HUES6 (cell line): Measurements from ENCODE around the gene SH3BP4.

ENCODE experiments used
- H3K27ac ChIP-seq: 2 replicates; pipeline ENCODE4 v1.7.0; 2013; ENCODE audit warnings: low read depth, mild to moderate bottlenecking, low read length, inconsistent platforms
- H3K27me3 ChIP-seq: 2 replicates; pipeline ENCODE4 v1.6.1; 2013; ENCODE audit warnings: low read length; ENCODE audit not compliant: control insufficient read depth, insufficient read depth
- H3K36me3 ChIP-seq: 2 replicates; pipeline ENCODE4 v1.6.1; 2013; ENCODE audit warnings: low read length; ENCODE audit not compliant: control insufficient read depth, insufficient read depth
- H3K4me1 ChIP-seq: 2 replicates; pipeline ENCODE4 v1.6.1; 2013; ENCODE audit warnings: low read length; ENCODE audit not compliant: control insufficient read depth, insufficient read depth
- H3K4me3 ChIP-seq: 2 replicates; pipeline ENCODE4 v1.5.1; 2013; ENCODE audit warnings: low read depth, low read length
- H3K9ac ChIP-seq: one replicate; pipeline ENCODE4 v1.6.1; 2013; ENCODE audit warnings: mild to moderate bottlenecking, low read length
- H3K9me3 ChIP-seq: 2 replicates; pipeline ENCODE4 v1.6.1; 2013; ENCODE audit warnings: low read depth, low read length; ENCODE audit not compliant: control insufficient read depth, insufficient read depth

Gene SH3BP4

GRCh38 chr2:234919711-234920110 is 32.1 kb upstream of the SH3BP4 start:
- no peak overlapping the region for H3K9ac ChIP-seq
- H3K9me3 ChIP-seq: 0 out of 2 replicates have a peak, but pooled peaks cover under 1% of the 10 kb centered on the region
- no peak overlapping the region for H3K27ac ChIP-seq
- H3K36me3 ChIP-seq: no peaks in the 10 kb centered on the region
- no peak overlapping the region for H3K4me3 ChIP-seq
- peaks cover 11% of the 10 kb centered on the region for H3K4me1 ChIP-seq
- peaks cover 3% of the 10 kb centered on the region; the same call in 1 of the 2 replicates for H3K27me3 ChIP-seq

- H3K9me3 ChIP-seq: 0 out of 2 replicates have a peak, but pooled peaks cover 2% of the 10 kb centered on the region
- H3K9ac ChIP-seq: no peak overlapping the region
- no peaks in the 10 kb centered on the region for H3K36me3 ChIP-seq
- no peak overlapping the region for H3K4me3 ChIP-seq
- H3K4me1 ChIP-seq: peaks cover 11% of the 10 kb centered on the region
- no peak overlapping the region for H3K27ac ChIP-seq
- H3K27me3 ChIP-seq: peaks cover 3% of the 10 kb centered on the region; the same call in 1 of the 2 replicates
Observed at GRCh38 chr2:234920836-234921235, 31.0 kb upstream of the SH3BP4 start.

GRCh38 chr2:234929002-234929401 is 22.8 kb upstream of the SH3BP4 start:
- Histone ChIP-seq H3K4me3 (no peak overlapping the region), H3K27ac (no peak overlapping the region), H3K4me1 (peaks cover 17% of the 10 kb centered on the region), H3K9me3 (0 out of 2 replicates have a peak, but pooled peaks cover 2% of the 10 kb centered on the region), H3K9ac (no peak overlapping the region), H3K36me3 (no peaks in the 10 kb centered on the region), H3K27me3 (peaks cover 31% of the 10 kb centered on the region)

- Histone ChIP-seq H3K27me3 (peaks cover 37% of the 10 kb centered on the region), H3K4me1 (peaks cover 17% of the 10 kb centered on the region), H3K4me3 (no peak overlapping the region), H3K36me3 (no peaks in the 10 kb centered on the region), H3K9ac (no peak overlapping the region), H3K9me3 (no peaks in the 10 kb centered on the region), H3K27ac (no peak overlapping the region)
Observed at GRCh38 chr2:234930397-234930796, 21.4 kb upstream of the SH3BP4 start.

- Histone ChIP-seq H3K4me3 (no peak overlapping the region), H3K9me3 (no peaks in the 10 kb centered on the region), H3K36me3 (no peaks in the 10 kb centered on the region), H3K9ac (no peak overlapping the region), H3K27me3 (peaks cover 47% of the 10 kb centered on the region), H3K4me1 (peaks cover 17% of the 10 kb centered on the region), H3K27ac (no peak overlapping the region)
Observed at GRCh38 chr2:234931371-234931770, 20.4 kb upstream of the SH3BP4 start.

- Histone ChIP-seq H3K4me3 (peak overlapping the region; percentile 31; the same call in 1 of the 2 replicates), H3K27ac (no peak overlapping the region), H3K9me3 (no peaks in the 10 kb centered on the region), H3K27me3 (peaks cover 57% of the 10 kb centered on the region), H3K36me3 (no peaks in the 10 kb centered on the region), H3K9ac (no peak overlapping the region), H3K4me1 (peaks cover 17% of the 10 kb centered on the region)
Observed at GRCh38 chr2:234932591-234933168, 19.1 kb upstream of the SH3BP4 start.

GRCh38 chr2:234935311-234935710 is 16.5 kb upstream of the SH3BP4 start:
- Histone ChIP-seq H3K27ac (no peak overlapping the region), H3K9me3 (no peaks in the 10 kb centered on the region), H3K27me3 (peaks cover 64% of the 10 kb centered on the region), H3K4me3 (no peak overlapping the region), H3K36me3 (no peaks in the 10 kb centered on the region), H3K4me1 (peaks cover 17% of the 10 kb centered on the region), H3K9ac (no peak overlapping the region)

GRCh38 chr2:234939576-234939975 is 12.2 kb upstream of the SH3BP4 start:
- no peak overlapping the region for H3K9ac ChIP-seq
- H3K4me3 ChIP-seq: no peak overlapping the region
- H3K4me1 ChIP-seq: peaks cover 8% of the 10 kb centered on the region; the same call in 1 of the 2 replicates
- peaks cover 49% of the 10 kb centered on the region for H3K27me3 ChIP-seq
- H3K36me3 ChIP-seq: no peaks in the 10 kb centered on the region
- H3K9me3 ChIP-seq: peaks cover 3% of the 10 kb centered on the region; the same call in 1 of the 2 replicates
- no peak overlapping the region for H3K27ac ChIP-seq

GRCh38 chr2:234939996-234940395 is 11.8 kb upstream of the SH3BP4 start:
- peaks cover 3% of the 10 kb centered on the region; the same call in 1 of the 2 replicates for H3K9me3 ChIP-seq
- peaks cover 8% of the 10 kb centered on the region; the same call in 1 of the 2 replicates for H3K4me1 ChIP-seq
- H3K36me3 ChIP-seq: no peaks in the 10 kb centered on the region
- no peak overlapping the region for H3K4me3 ChIP-seq
- H3K27ac ChIP-seq: no peak overlapping the region
- H3K9ac ChIP-seq: no peak overlapping the region
- peaks cover 44% of the 10 kb centered on the region for H3K27me3 ChIP-seq

- H3K9ac ChIP-seq: no peak overlapping the region
- H3K27me3 ChIP-seq: peaks cover 43% of the 10 kb centered on the region
- H3K4me1 ChIP-seq: peaks cover 8% of the 10 kb centered on the region; the same call in 1 of the 2 replicates
- H3K27ac ChIP-seq: no peak overlapping the region
- H3K4me3 ChIP-seq: no peak overlapping the region
- H3K9me3 ChIP-seq: peaks cover 3% of the 10 kb centered on the region; the same call in 1 of the 2 replicates
- no peaks in the 10 kb centered on the region for H3K36me3 ChIP-seq
Observed at GRCh38 chr2:234940527-234940926, 11.3 kb upstream of the SH3BP4 start.

- peaks cover 10% of the 10 kb centered on the region for H3K4me1 ChIP-seq
- no peak overlapping the region for H3K4me3 ChIP-seq
- H3K9ac ChIP-seq: no peak overlapping the region
- peaks cover 3% of the 10 kb centered on the region; the same call in 1 of the 2 replicates for H3K9me3 ChIP-seq
- peaks cover 35% of the 10 kb centered on the region for H3K27me3 ChIP-seq
- H3K27ac ChIP-seq: no peak overlapping the region
- H3K36me3 ChIP-seq: no peaks in the 10 kb centered on the region
Observed at GRCh38 chr2:234945339-234945873, 6.4 kb upstream of the SH3BP4 start.
